B cell (primary cell): ENCODE results near the gene BEX4. TPM values are rescaled to one million over a fixed set of nuclear protein-coding genes. Genes with fewer than 3 reads are reported as not detected.

ENCODE experiments used
- ATAC-seq: fragments of 200-7000 bp; cut with Tn5 transposase; one replicate; pipeline ENCODE4 v1.10.0; 2021; ENCODE audit warnings: low read depth, mild to moderate bottlenecking, moderate number of reproducible peaks, moderate library complexity
- CTCF ChIA-PET: fragments of 350-600 bp; sonication (Branson Sonifier 250); formaldehyde crosslinking; loops from one replicate; lab custom pipeline; 2021; ENCODE audit warnings: antibody characterized with exemption, inconsistent platforms; lab: Charles Lee
- POLR2A ChIA-PET: fragments of 350-600 bp; sonication (Branson Sonifier 250); formaldehyde crosslinking; loops from one replicate; lab custom pipeline; 2021; ENCODE audit warnings: antibody characterized with exemption; lab: Charles Lee
- DNase-seq: peaks from one replicate; pipeline ENCODE4 v3.0.0; 2013
- H2AFZ ChIP-seq: 2 replicates; pipeline ENCODE4 v1.6.1; 2012; ENCODE audit warnings: mild to moderate bottlenecking, low read depth, low read length; ENCODE audit not compliant: insufficient read depth, poor library complexity, severe bottlenecking
- H3K27ac ChIP-seq, 2 donors: 1 replicate in 1 of 2; 2 replicates in 1 of 2; pipeline ENCODE4 v1.5.1; 2012 to 2013; ENCODE audit warnings: low read length in 2 of 2, mild to moderate bottlenecking in 2 of 2, moderate library complexity in 1 of 2
- H3K27me3 ChIP-seq, 4 experiments: fragments of 200-600 bp in 1 of 4; sonication (generic) in 1 of 4; replicated peaks in 1 of 4; 1 replicate in 2 of 4; 2 replicates in 2 of 4; pipeline versions ENCODE4 v1.6.1 to v1.7.0; 2013 to 2016; ENCODE audit warnings: low read length in 3 of 4, mild to moderate bottlenecking in 2 of 4, mixed read lengths in 1 of 4, moderate library complexity in 1 of 4; ENCODE audit not compliant: insufficient read depth in 4 of 4, control insufficient read depth in 3 of 4; ENCODE audit errors: control extremely low read depth in 1 of 4
- H3K36me3 ChIP-seq, 2 experiments: replicated peaks in 1 of 2; 1 replicate in 1 of 2; 2 replicates in 1 of 2; pipeline versions ENCODE4 v1.6.1 to v1.7.1; 2013; ENCODE audit warnings: low read length in 1 of 2; ENCODE audit not compliant: insufficient read depth in 2 of 2, control insufficient read depth in 1 of 2; ENCODE audit errors: control extremely low read depth in 1 of 2, extremely low read depth in 1 of 2
- H3K4me1 ChIP-seq, 2 donors: fragments of 200-600 bp in 1 of 2; sonication (generic) in 1 of 2; 1 replicate in 1 of 2; 2 replicates in 1 of 2; pipeline versions ENCODE4 v1.5.1 to v1.6.1; 2013 to 2017; ENCODE audit warnings: low read length in 2 of 2; ENCODE audit not compliant: control insufficient read depth in 2 of 2, insufficient read depth in 2 of 2
- H3K4me2 ChIP-seq: replicated peaks from 2 replicates; pipeline ENCODE3; 2012; ENCODE audit warnings: mild to moderate bottlenecking, low read depth, low read length; ENCODE audit not compliant: poor library complexity, severe bottlenecking
- H3K4me3 ChIP-seq, 5 experiments: fragments of 200-600 bp in 1 of 5; sonication (generic) in 1 of 5; 1 replicate in 3 of 5; 2 replicates in 2 of 5; pipeline versions ENCODE4 v1.5.1 to v1.7.0; 2011 to 2016; ENCODE audit warnings: low read length in 4 of 5, mild to moderate bottlenecking in 4 of 5, low read depth in 2 of 5, control low read depth in 1 of 5, moderate library complexity in 1 of 5; ENCODE audit not compliant: insufficient read depth in 1 of 5; ENCODE audit errors: control extremely low read depth in 1 of 5, extremely low read depth in 1 of 5
- H3K79me2 ChIP-seq: fragments of 200-600 bp; sonication (generic); one replicate; pipeline ENCODE4 v1.6.0; 2016; ENCODE audit warnings: low read length; ENCODE audit not compliant: control insufficient read depth, insufficient read depth
- H3K9ac ChIP-seq: fragments of 200-600 bp; sonication (generic); 2 replicates; pipeline ENCODE4 v1.6.1; 2017; ENCODE audit warnings: mild to moderate bottlenecking, low read length, moderate library complexity
- H3K9me3 ChIP-seq, 3 donors: one replicate each; pipeline versions ENCODE4 v1.6.1 to v1.7.1; 2013; ENCODE audit warnings: low read length in 2 of 3; ENCODE audit not compliant: control insufficient read depth in 2 of 3, insufficient read depth in 1 of 3; ENCODE audit errors: control extremely low read depth in 1 of 3
- H4K20me1 ChIP-seq: 2 replicates; pipeline ENCODE4 v1.6.0; 2012; ENCODE audit warnings: mild to moderate bottlenecking, low read length; ENCODE audit not compliant: insufficient read depth, control insufficient read depth, poor library complexity, severe bottlenecking
- H3K27ac Mint-ChIP-seq: one replicate; pipeline ENCODE4 v1.8.0; 2021; ENCODE audit warnings: mixed read lengths
- H3K27me3 Mint-ChIP-seq: one replicate; pipeline ENCODE4 v1.8.0; 2021; ENCODE audit warnings: mixed read lengths
- H3K4me1 Mint-ChIP-seq: one replicate; pipeline ENCODE4 v1.8.0; 2021; ENCODE audit warnings: mixed read lengths
- H3K4me3 Mint-ChIP-seq: one replicate; pipeline ENCODE4 v1.8.0; 2021; ENCODE audit warnings: mixed read lengths
- H3K9me3 Mint-ChIP-seq: one replicate; pipeline ENCODE4 v1.8.0; 2022; ENCODE audit warnings: mixed read lengths; ENCODE audit not compliant: insufficient read depth
- CTCF ChIP-seq: fragments of 200-600 bp; IDR thresholded peaks from one replicate; pipeline ENCODE4 v1.8.0; 2022; ENCODE audit warnings: antibody characterized with exemption, mild to moderate bottlenecking
- EZH2 ChIP-seq: IDR thresholded peaks from 2 replicates; pipeline ENCODE4 v1.6.1; 2012; ENCODE audit warnings: borderline replicate concordance, low read depth, mild to moderate bottlenecking, moderate library complexity, low read length; ENCODE audit not compliant: insufficient read depth, poor library complexity, severe bottlenecking
- WGBS: methylation state at CpG from one replicate; pipeline ENCODE4 v1.1.5; 2013; ENCODE audit warnings: missing lambda C conversion rate; ENCODE audit not compliant: insufficient coverage; 5-methylcytosine and 5-hydroxymethylcytosine counted together
- intact Hi-C: fragments of 100-400 bp; cut with micrococcal nuclease; formaldehyde crosslinking; loops from one replicate; pipeline ENCODE4 v1.10.0; 2022
- polyA plus RNA-seq: library from polyadenylated mRNA; depleted of rRNA; stranded (reverse); fragments of >200 nt; gene quantifications from 2 replicates; pipeline ENCODE4 v1.2.3, GENCODE V29; 2012
- total RNA-seq, 2 donors: library from RNA; stranded (reverse); fragments of 120-200 nt in 1 of 2; gene quantifications; 1 replicate in 1 of 2; 2 replicates in 1 of 2; pipeline versions ENCODE4 v1.2.3 to v1.2.4, GENCODE V29; 2013 to 2022

The BEX4 gene
- total and polyA plus RNA-seq, 2 donors (not counting 1 experiment from before 2014, with no cell fraction given), result 19.8 to 32.1 TPM

GRCh38 chrX:103183912-103184311 is 31.0 kb upstream of the BEX4 start:
- CTCF ChIA-PET, result no interaction called here
- Histone ChIP-seq H3K9ac (no peak overlapping the region), H3K4me1 (no peaks in the 10 kb centered on the region), H3K27me3 (no peaks in the 10 kb centered on the region), H3K9me3 (no peaks in the 10 kb centered on the region), H3K4me3 (no peak overlapping the region), H3K79me2 (no peaks in the 10 kb centered on the region), H3K4me2 (no peak overlapping the region), H4K20me1 (no peaks in the 10 kb centered on the region), H2AFZ (no peak overlapping the region), H3K27ac (no peak overlapping the region), H3K36me3 (no peaks in the 10 kb centered on the region)
- Mint-ChIP-seq H3K27ac (no peak overlapping the region), H3K4me3 (no peak overlapping the region), H3K27me3 (peaks cover 5% of the 10 kb centered on the region), H3K4me1 (no peaks in the 10 kb centered on the region), H3K9me3 (no peaks in the 10 kb centered on the region)
- intact Hi-C loops, result no loop called here
- 100% methylated on average over 1 of the region's 9 CpGs for WGBS
- ATAC-seq (no peak), DNase-seq (no peak)
- POLR2A ChIA-PET, result no interaction called here
- no peak for TF ChIP-seq CTCF
- TF ChIP-seq EZH2, result no peak

- H3K79me2 ChIP-seq, result no peaks in the 10 kb centered on the region
- H3K27me3 Mint-ChIP-seq, result no peaks in the 10 kb centered on the region
- no CpG with 5 or more reads among the region's 1 CpG for WGBS
Observed at GRCh38 chrX:103187953-103188475, 26.9 kb upstream of the BEX4 start.

More at GRCh38 chrX:103187953-103188475, 26.9 kb upstream of the BEX4 start:
- H3K9me3 ChIP-seq, result no peaks in the 10 kb centered on the region
- no peak overlapping the region for H3K9ac ChIP-seq
- H3K4me2 ChIP-seq, result no peak overlapping the region
- H3K4me3 Mint-ChIP-seq, result no peak overlapping the region
- no peak overlapping the region for H3K4me3 ChIP-seq
- no peaks in the 10 kb centered on the region for H3K36me3 ChIP-seq
- no peaks in the 10 kb centered on the region for H3K9me3 Mint-ChIP-seq
- no peak for ATAC-seq
- H3K27ac Mint-ChIP-seq, result no peak overlapping the region
- intact Hi-C loops, result no loop called here
- H4K20me1 ChIP-seq, result no peaks in the 10 kb centered on the region
- H3K27ac ChIP-seq, result no peak overlapping the region
- ChIA-PET CTCF (no interaction called here), POLR2A (no interaction called here)
- peaks cover 0 to 3% (median 0%) of the 10 kb centered on the region in 4 experiments for H3K27me3 ChIP-seq
- no peaks in the 10 kb centered on the region for H3K4me1 Mint-ChIP-seq
- no peaks in the 10 kb centered on the region for H3K4me1 ChIP-seq
- no peak overlapping the region for H2AFZ ChIP-seq
- TF ChIP-seq EZH2 (no peak), CTCF (no peak)
- DNase-seq, result no peak
